Measurements from ENCODE around the gene GOLGA8Q.
"Not testable (repeated sequence)": the region's sequence is repeated elsewhere in the genome, so short reads cannot be mapped to it uniquely, and the experiment has no call there.

GOLGA8Q gene, protein sequence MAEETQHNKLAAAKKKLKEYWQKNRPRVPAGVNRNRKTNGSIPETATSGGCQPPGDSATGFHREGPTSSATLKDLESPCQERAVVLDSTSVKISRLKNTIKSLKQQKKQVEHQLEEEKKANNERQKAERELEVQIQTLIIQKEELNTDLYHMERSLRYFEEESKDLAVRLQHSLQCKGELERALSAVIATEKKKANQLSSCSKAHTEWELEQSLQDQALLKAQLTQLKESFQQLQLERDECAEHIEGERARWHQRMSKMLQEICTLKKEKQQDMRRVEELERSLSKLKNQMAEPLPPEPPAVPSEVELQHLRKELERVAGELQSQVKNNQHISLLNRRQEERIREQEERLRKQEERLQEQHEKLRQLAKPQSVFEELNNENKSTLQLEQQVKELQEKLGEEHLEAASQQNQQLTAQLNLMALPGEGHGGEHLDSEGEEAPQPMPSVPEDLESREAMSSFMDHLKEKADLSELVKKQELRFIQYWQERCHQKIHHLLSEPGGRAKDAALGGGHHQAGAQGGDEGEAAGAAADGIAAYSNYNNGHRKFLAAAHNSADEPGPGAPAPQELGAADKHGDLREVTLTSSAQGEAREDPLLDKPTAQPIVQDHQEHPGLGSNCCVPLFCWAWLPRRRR

DNA sequence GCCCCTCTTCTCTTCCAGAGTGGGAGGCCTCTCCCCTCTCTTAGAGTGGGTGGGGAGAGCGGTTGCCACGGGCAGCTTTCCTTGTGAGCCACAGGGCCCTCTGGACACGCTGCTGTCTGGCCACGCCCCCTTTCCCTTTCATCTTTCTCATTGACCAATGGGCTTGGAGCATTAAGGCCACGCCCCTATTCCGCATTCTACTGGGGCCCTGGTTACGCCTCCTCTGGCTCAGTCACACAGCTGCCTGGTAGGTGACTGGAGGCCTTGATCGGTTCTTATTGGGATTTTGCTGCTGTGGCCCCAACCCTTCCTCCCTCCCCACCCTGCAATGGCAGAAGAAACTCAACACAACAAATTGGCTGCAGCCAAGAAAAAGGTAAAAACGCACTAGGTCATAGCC, at the start of gene GOLGA8Q:
Gene GOLGA8Q, plus strand, starts transcription at position 301 of the 400 bp plus-strand sequence. Its CDS starts 28 bp downstream, at position 329.
- DNase-seq: not testable (repeated sequence)

DNA sequence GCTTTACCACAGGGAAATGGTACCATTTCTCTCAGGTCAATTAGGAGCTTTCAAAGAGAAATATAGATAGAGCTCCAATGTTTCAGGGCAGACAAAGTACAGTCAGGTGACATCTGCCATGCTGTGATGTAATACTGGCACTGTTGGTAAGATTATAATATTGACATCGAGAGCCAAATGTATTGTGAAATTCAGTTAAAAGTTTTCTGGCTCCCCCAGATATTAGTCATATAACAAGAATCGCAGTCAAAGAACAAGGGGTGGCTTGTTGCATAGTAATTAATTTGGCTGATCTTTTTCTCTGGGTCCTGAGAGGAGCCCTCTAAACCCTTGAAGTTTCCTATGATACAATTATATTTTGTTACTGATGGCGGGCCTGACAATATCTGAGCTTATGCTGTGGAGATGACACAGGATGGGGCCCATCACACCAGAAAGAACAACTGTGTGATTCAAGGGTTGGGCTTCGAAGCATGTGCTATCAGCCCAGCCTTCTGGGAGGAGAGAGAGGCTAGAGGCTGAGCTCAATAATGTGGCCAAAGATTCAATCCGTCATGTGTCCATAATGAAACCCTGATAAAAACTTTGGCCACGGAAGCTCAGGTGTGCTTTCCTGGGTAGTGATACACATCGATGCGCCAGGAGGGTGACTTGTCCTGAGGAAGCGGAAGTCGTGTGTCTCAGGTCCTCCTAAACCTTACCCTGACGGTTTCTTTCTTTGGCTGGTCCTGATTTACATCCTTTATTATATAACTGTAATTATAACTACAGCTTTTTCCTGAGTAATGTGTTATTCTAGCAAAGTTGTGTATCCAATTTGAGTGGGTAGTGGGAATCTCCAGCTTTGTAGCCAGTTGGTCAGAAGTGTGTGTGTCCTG, 48.7 kb upstream of the GOLGA8Q start:
- DNase-seq: not testable (repeated sequence)

GRCh38 chr15:30504162-30504843, 47.5 kb upstream of the GOLGA8Q start:
- DNase-seq: not testable (repeated sequence)

DNA sequence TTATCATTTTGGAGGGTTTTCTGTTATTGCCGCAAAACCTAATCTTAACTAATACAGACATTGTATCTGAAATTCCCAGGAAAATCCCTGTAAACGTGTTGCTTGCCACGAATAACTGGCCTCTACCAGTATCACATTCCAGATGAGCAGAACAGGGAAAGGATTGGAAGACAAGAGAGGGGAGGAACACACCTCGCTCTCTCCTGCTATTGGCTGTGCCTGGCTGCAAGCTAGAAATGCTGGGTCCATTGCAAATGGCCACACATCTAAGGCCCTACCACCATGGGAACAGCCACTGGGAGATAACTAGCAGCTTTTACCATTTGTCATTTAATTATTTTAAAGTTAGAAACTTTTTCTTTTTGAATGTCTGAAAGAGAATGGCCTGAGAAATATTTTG, 37.3 kb upstream of the GOLGA8Q start:
- DNase-seq: not testable (repeated sequence)

DNA sequence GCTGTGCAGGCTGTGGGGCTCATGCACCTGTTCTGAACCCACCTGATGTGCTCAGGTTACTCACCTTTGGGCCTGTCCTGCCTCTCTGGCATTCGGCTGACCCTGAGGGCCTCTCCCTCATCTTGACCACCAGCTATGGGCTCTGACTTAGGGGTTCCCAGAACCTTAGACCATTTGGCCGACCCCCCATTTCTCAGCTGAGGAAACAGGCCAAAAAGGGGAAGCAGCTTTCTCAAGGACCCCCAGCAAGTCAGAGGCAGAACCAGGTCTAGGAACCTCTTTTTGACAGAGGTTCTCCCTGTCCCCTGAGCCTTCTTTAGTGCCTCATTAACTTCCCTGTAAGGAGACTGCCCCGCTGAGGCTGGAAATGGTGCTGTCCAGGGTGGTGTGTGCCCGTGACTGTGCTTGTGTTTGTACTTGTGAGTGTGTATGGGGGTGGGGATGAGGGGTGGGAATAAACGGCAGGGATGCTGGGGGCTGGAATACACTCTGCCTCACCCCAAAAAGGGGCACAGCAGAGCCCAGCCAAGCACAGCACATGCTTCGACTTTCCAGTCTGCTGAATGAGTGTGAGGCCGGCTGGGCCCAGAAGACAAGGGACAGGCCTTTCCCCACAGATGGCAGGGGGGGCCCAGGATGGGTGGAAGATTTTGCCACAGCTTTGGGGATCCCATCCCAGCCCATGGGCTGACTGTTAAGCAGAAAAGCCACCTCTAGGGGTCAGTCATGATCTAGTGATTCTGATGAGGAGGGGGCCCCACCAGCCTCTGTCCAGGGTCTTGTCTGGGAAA, 28.2 kb upstream of the GOLGA8Q start:
- not testable (repeated sequence) for DNase-seq

DNA sequence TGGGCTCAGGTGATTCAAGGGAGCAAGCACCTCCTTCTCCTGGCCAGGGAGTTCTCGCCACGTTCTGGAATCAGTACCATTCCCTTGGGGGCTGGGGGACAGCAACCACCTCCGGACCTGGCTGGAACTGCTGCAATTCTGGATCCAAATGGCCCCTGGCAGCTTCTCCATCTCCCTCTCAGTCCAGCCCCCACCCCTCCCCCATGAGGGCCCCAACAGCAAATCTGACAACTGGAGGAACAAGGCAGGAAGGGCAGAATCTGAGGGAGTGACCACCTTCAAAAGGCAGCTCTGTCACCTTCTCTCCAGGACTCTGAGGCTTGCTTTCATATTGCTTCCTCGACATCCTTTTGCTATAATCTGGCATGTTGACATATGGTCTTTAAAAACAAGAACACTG, 25.9 kb upstream of the GOLGA8Q start:
- DNase-seq: not testable (repeated sequence)

DNA sequence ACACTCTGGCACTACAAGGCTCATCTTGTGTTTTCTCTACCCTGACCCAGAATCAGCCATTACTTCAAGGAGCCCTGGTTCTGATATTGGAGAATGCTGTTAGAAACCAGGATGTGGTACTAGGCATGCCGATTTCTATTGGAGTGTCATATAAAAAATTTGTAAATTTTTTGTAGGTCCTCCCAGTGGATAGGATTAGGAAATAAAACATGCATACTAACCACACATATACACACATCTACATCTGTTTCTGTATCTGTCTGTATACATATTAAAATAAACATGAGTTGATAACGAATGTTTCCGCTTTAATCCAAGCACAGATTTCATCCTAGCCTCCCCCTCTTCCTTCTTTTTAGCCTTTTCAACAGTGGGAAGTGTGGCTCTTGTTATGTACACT, 22.8 kb upstream of the GOLGA8Q start:
- DNase-seq: not testable (repeated sequence)

- not testable (repeated sequence) for DNase-seq
Observed at GRCh38 chr15:30566949-30567348, 15.1 kb downstream of the GOLGA8Q start.

- DNase-seq: not testable (repeated sequence)
Observed at GRCh38 chr15:30573012-30573491, 21.2 kb downstream of the GOLGA8Q start.

DNA sequence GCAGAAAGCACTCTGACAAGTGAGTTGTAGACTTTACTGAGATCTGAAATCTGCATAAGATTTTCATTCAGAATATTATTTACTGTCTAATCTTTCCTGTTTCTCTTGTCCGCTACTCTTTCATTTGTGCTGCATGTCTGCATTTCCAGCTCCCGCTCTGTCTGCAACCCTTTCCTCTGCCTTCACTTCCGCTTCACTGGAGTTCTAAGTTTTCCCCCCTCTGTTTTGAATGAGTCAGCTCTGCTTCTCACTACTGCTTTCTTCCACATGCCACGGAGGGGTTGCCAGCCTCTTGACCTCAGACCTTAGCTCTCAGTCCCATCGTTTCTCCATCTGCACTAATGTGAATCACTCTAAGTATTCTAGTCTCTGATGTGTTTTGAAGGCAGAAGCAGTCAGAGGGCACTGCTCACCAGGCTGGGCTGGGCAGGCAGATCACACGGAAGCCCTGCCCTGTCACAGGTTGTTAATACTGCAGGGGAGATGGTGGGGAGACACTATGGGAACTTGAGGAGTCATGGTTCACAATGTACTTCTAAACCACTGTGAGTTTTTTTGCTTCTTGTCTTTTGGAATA, 27.6 kb downstream of the GOLGA8Q start:
- not testable (repeated sequence) for DNase-seq

DNA sequence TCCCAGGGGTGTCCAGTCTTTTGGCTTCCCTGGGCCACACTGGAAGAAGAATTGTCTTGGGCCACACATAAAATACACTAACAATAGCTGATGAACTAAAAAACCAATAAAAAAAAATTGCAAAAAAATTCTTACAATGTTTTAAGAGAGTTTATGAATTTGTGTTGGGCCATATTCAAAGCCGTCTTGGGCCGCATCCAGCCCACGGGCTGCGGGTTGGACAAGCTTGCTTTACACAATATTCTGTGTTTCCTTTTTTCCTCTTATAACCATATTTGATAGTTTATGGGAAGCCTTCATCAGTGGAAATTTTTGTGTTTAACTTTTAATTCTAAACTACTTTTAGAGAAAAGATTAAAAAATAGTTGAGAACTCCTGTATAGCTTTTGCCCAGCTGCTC, 28.9 kb downstream of the GOLGA8Q start:
- DNase-seq: not testable (repeated sequence)

DNA sequence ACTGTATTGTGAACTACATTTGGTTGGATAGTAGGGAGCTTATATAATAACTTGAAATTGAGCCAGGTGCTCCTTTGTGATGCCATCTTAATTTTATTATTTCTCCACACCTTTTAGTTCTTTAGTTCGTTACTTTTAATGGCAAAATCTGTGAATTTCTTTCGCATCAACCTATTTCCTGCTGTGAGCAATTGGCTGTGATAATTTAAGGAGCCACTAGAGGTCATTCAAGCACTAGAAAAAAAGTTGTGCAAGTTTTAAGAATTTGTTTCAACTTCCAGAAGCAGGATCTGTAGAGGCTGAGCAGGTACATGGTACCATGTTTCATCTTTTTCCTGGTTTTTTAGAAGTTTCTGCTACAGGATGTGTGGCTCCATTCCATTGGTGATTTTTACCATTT, 47.1 kb downstream of the GOLGA8Q start:
- DNase-seq: not testable (repeated sequence)

- not testable (repeated sequence) for DNase-seq
Observed at GRCh38 chr15:30603796-30604195, 51.9 kb downstream of the GOLGA8Q start, which contains the start of gene GOLGA8H. Gene GOLGA8H, plus strand, starts transcription at chr15:30604028. Its CDS starts 98 bp downstream, at chr15:30604126.

Measured in NCI-H446 treated with DMSO at 0.1 percent for 48 hours (cell line).